GM23338 (cell line): ENCODE measurements around the gene HSFX2. TPM values are rescaled to one million over a fixed set of nuclear protein-coding genes. Genes with fewer than 3 reads are reported as not detected.
"Not testable (repeated sequence)": the region's sequence is repeated elsewhere in the genome, so short reads cannot be mapped to it uniquely, and the experiment has no call there.

ENCODE experiments used
- ATAC-seq: fragments of 200-7000 bp; cut with Tn5 transposase; 3 replicates; pipeline ENCODE4 v1.9.1; 2020
- DNase-seq: peaks from one replicate; pipeline ENCODE4 v3.0.0-alpha.2; 2015; ENCODE audit warnings: low spot score
- H2AFZ ChIP-seq: fragments of 200-600 bp; sonication (generic); 2 replicates; pipeline ENCODE4 v1.8.0; 2016; ENCODE audit warnings: antibody characterized with exemption, mild to moderate bottlenecking, moderate library complexity
- H3F3A ChIP-seq: fragments of 200-600 bp; sonication (generic); replicated peaks from 2 replicates; pipeline ENCODE4 v1.8.0; 2017; ENCODE audit warnings: antibody characterized with exemption, mixed run types, low read depth
- H3K27ac ChIP-seq: fragments of 200-600 bp; sonication (generic); 2 replicates; pipeline ENCODE4 v1.6.1; 2016; ENCODE audit warnings: low read depth
- H3K27me3 ChIP-seq: fragments of 200-600 bp; sonication (generic); 2 replicates; pipeline ENCODE4 v1.8.0; 2016; ENCODE audit warnings: mild to moderate bottlenecking, mixed run types, moderate library complexity; ENCODE audit not compliant: insufficient read depth
- H3K36me3 ChIP-seq: fragments of 200-600 bp; sonication (generic); 2 replicates; pipeline ENCODE4 v1.8.0; 2016; ENCODE audit warnings: mild to moderate bottlenecking; ENCODE audit not compliant: insufficient read depth
- H3K4me1 ChIP-seq: fragments of 200-600 bp; sonication (generic); 2 replicates; pipeline ENCODE4 v1.8.0; 2016; ENCODE audit warnings: mild to moderate bottlenecking, moderate library complexity; ENCODE audit not compliant: insufficient read depth
- H3K4me2 ChIP-seq: fragments of 200-600 bp; sonication (generic); 2 replicates; pipeline ENCODE4 v1.7.1; 2017; ENCODE audit warnings: mixed run types
- H3K4me3 ChIP-seq: fragments of 200-600 bp; sonication (generic); 2 replicates; pipeline ENCODE4 v1.6.1; 2016; ENCODE audit warnings: mixed run types
- H3K79me2 ChIP-seq: fragments of 200-600 bp; sonication (generic); replicated peaks from 2 replicates; pipeline ENCODE4 v1.8.0; 2017; ENCODE audit warnings: mild to moderate bottlenecking; ENCODE audit not compliant: insufficient read depth
- H3K9me2 ChIP-seq: fragments of 200-600 bp; sonication (generic); 2 replicates; pipeline ENCODE4 v1.8.0; 2017; ENCODE audit not compliant: insufficient read depth
- H4K20me1 ChIP-seq: fragments of 200-600 bp; sonication (generic); replicated peaks from 2 replicates; pipeline ENCODE4 v1.8.0; 2017; ENCODE audit warnings: mild to moderate bottlenecking; ENCODE audit not compliant: insufficient read depth
- H3K27ac Mint-ChIP-seq: 2 replicates; pipeline ENCODE4 v1.8.0; 2020; ENCODE audit warnings: inconsistent platforms, mild to moderate bottlenecking, moderate library complexity, mixed read lengths
- H3K27me3 Mint-ChIP-seq: 3 replicates; pipeline ENCODE4 v1.8.0; 2022; ENCODE audit warnings: low read depth, mild to moderate bottlenecking, moderate library complexity, mixed read lengths, inconsistent platforms; ENCODE audit not compliant: insufficient read depth, poor library complexity
- H3K36me3 Mint-ChIP-seq: 3 replicates; pipeline ENCODE4 v1.8.0; 2021; ENCODE audit warnings: low read depth, mild to moderate bottlenecking, inconsistent platforms, moderate library complexity, mixed read lengths
- H3K4me1 Mint-ChIP-seq: 3 replicates; pipeline ENCODE4 v1.8.0; 2020; ENCODE audit warnings: mild to moderate bottlenecking, inconsistent platforms, mixed read lengths
- H3K4me3 Mint-ChIP-seq: 3 replicates; pipeline ENCODE4 v1.8.0; 2021; ENCODE audit warnings: moderate library complexity, mild to moderate bottlenecking, inconsistent platforms, mixed read lengths
- H3K9me3 Mint-ChIP-seq: 3 replicates; pipeline ENCODE4 v1.8.0; 2020; ENCODE audit warnings: moderate library complexity, mild to moderate bottlenecking, inconsistent platforms, mixed read lengths
- CREB1 ChIP-seq: fragments of 250-450 bp; sonication (Bioruptor Pico); IDR thresholded peaks from 2 replicates; pipeline ENCODE4 v1.5.0; 2020; ENCODE audit warnings: low read depth, mild to moderate bottlenecking, moderate library complexity
- EZH2phosphoT487 ChIP-seq: fragments of 200-600 bp; sonication (generic); IDR thresholded peaks from one replicate; pipeline ENCODE4 v1.8.1; 2018; ENCODE audit warnings: antibody characterized with exemption; ENCODE audit not compliant: unreplicated experiment
- JUNB ChIP-seq: IDR thresholded peaks from one replicate; pipeline ENCODE4 v1.6.1; 2016; ENCODE audit warnings: antibody characterized with exemption; ENCODE audit not compliant: unreplicated experiment
- NANOG ChIP-seq: IDR thresholded peaks from 2 replicates; pipeline ENCODE4 v1.6.1; 2016; ENCODE audit warnings: antibody characterized with exemption, borderline replicate concordance
- POLR2AphosphoS5 ChIP-seq: IDR thresholded peaks from 2 replicates; pipeline ENCODE4 v1.6.1; 2016; ENCODE audit warnings: antibody characterized with exemption, low read depth
- REST ChIP-seq: IDR thresholded peaks from one replicate; pipeline ENCODE4 v1.6.1; 2018; ENCODE audit warnings: antibody characterized with exemption; ENCODE audit not compliant: unreplicated experiment
- ZNF114 ChIP-seq: fragments of 250-450 bp; sonication (Bioruptor Pico); IDR thresholded peaks from 2 replicates; pipeline ENCODE4 v1.5.0; 2020; ENCODE audit warnings: mild to moderate bottlenecking, moderate library complexity
- polyA plus RNA-seq: library from polyadenylated mRNA; unstranded; fragments of >200 nt; fragmentation: Nextera tagmentation; extraction: Ambion mirVana; gene quantifications from 2 replicates; pipeline ENCODE4 v1.2.1, GENCODE V29; 2016
- total RNA-seq: library from RNA; depleted of rRNA; stranded (reverse); fragments of >200 nt; shearing (Covaris generic); gene quantifications from 2 replicates; pipeline ENCODE4 v1.2.3, GENCODE V29; 2014

The HSFX2 gene
- total and polyA plus RNA-seq, 2 experiments from 2014 or later = 0.29 TPM; not detected in 1

GRCh38 chrX:149563359-149563758, 31.8 kb downstream of the HSFX2 start (continued):
- TF ChIP-seq REST (no peak), CREB1 (CRISPR knock-in tag) (no peak), ZNF114 (no peak), JUNB (no peak), NANOG (no peak), POLR2AphosphoS5 (no peak), EZH2phosphoT487 (no peak)

GRCh38 chrX:149555251-149555650, 39.9 kb downstream of the HSFX2 start:
- H3F3A ChIP-seq, H3K36me3 Mint-ChIP-seq, H3K36me3 ChIP-seq, H3K27ac ChIP-seq, H3K4me1 Mint-ChIP-seq, H3K79me2 ChIP-seq, H3K4me3 ChIP-seq, H3K9me2 ChIP-seq, DNase-seq, H3K9me3 Mint-ChIP-seq, H3K27ac Mint-ChIP-seq, H3K4me2 ChIP-seq, H3K27me3 ChIP-seq, H3K4me3 Mint-ChIP-seq, H3K27me3 Mint-ChIP-seq, ATAC-seq, H2AFZ ChIP-seq, H4K20me1 ChIP-seq, H3K4me1 ChIP-seq: not testable (repeated sequence)

- not testable (repeated sequence) for H3K27ac ChIP-seq, H3K4me3 ChIP-seq, H3K4me3 Mint-ChIP-seq, H3K36me3 ChIP-seq, ATAC-seq, H3K9me3 Mint-ChIP-seq, H3K36me3 Mint-ChIP-seq, H3K79me2 ChIP-seq, H3K9me2 ChIP-seq, H3K4me1 ChIP-seq, H3K27me3 Mint-ChIP-seq, H4K20me1 ChIP-seq, DNase-seq, H3K4me1 Mint-ChIP-seq, H2AFZ ChIP-seq, H3K4me2 ChIP-seq, H3F3A ChIP-seq, H3K27me3 ChIP-seq, H3K27ac Mint-ChIP-seq
Observed at GRCh38 chrX:149551939-149552248, 43.2 kb downstream of the HSFX2 start.

GRCh38 chrX:149551245-149551938, 43.7 kb downstream of the HSFX2 start:
- not testable (repeated sequence) for H3K4me2 ChIP-seq, H3K9me3 Mint-ChIP-seq, H3K27me3 ChIP-seq, H3K27me3 Mint-ChIP-seq, DNase-seq, H3K4me3 Mint-ChIP-seq, H2AFZ ChIP-seq, ATAC-seq, H3K4me1 ChIP-seq, H3K4me1 Mint-ChIP-seq, H3K4me3 ChIP-seq, H3K9me2 ChIP-seq, H4K20me1 ChIP-seq, H3K27ac Mint-ChIP-seq, H3K36me3 ChIP-seq, H3F3A ChIP-seq, H3K79me2 ChIP-seq, H3K36me3 Mint-ChIP-seq, H3K27ac ChIP-seq

GRCh38 chrX:149550454-149550853, 44.7 kb downstream of the HSFX2 start:
- not testable (repeated sequence) for H3K9me3 Mint-ChIP-seq, H2AFZ ChIP-seq, H3K4me1 ChIP-seq, H3F3A ChIP-seq, H3K4me3 Mint-ChIP-seq, H3K9me2 ChIP-seq, H3K36me3 ChIP-seq, DNase-seq, H3K27ac Mint-ChIP-seq, ATAC-seq, H3K4me2 ChIP-seq, H3K4me3 ChIP-seq, H4K20me1 ChIP-seq, H3K27ac ChIP-seq, H3K27me3 Mint-ChIP-seq, H3K79me2 ChIP-seq, H3K4me1 Mint-ChIP-seq, H3K36me3 Mint-ChIP-seq, H3K27me3 ChIP-seq

- H3K9me2 ChIP-seq, H3K4me3 Mint-ChIP-seq, H4K20me1 ChIP-seq, H3K79me2 ChIP-seq, DNase-seq, H3K4me2 ChIP-seq, H3K27ac ChIP-seq, H3K4me1 Mint-ChIP-seq, H3K36me3 Mint-ChIP-seq, H3K27ac Mint-ChIP-seq, H3K4me1 ChIP-seq, H3K9me3 Mint-ChIP-seq, ATAC-seq, H3K4me3 ChIP-seq, H2AFZ ChIP-seq, H3K36me3 ChIP-seq, H3K27me3 ChIP-seq, H3K27me3 Mint-ChIP-seq, H3F3A ChIP-seq: not testable (repeated sequence)
Observed at GRCh38 chrX:149549701-149550100, 45.4 kb downstream of the HSFX2 start, which contains the start of gene HSFX3. Gene HSFX3 (minus strand): TSS chrX:149549924. CDS start chrX:149549852, 72 bp downstream.
